CD4-positive, alpha-beta T cell treated with Interleukin-6 at 100 ng/mL for 8 hours (primary cell): ENCODE measurements around the gene ST3GAL5.

Experiments used
- DNase-seq: peaks from one replicate; pipeline ENCODE4 v3.0.0-alpha.2; 2020; ENCODE audit warnings: mixed read lengths, low spot score

Gene ST3GAL5

GRCh38 chr2:85866165-85866659 lies 22.6 kb downstream of the ST3GAL5 start:
- DNase-seq = no peak

DNA sequence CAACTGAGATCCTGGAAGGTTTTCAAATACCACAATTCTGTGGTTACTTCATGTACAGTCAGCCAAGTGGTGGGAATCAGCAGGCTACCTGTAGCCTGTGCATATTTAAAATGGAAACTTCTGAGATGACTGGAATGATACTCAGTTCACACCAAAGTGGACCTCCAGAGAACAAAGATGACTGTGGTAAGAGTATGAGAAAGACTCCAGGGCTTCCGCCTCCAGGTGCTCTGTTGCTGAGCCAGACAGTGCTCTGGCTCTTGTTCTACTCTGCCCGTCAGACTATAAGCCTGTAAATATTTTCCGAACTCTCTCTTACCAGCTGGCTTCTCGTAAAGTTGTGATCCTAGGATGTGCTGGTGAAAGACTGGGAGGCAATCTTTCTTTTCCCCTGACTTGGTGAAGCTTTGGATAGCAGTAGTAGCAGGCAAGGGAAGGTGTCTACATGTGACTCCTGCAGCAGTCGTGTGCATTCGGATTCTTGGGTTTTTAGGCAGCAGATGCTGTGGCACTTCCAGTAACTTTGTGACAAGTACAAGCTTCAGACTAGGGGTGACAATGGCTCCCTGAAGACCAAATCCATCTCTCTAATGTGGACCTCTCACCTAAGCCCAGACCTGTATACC lies 23.1 kb downstream of the ST3GAL5 start:
- DNase-seq = no peak

DNA sequence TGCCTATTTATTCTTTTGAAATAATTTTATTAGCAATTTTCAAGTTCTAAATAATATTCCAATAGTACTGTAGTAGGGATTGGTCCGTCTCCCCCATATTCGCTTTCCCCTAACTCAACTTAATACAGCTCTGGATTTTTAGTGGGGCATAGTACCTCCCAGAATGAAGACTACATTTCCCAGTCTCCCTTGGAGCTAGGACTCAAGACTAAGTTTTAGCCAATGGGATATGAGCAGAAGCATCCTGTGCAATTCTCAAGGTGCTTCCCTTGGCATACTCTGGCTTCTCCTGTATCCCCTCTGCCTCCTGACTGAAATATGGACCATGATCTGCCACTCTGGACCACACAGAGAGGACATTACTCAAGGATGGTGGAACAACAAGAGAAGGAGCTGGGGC lies 24.1 kb downstream of the ST3GAL5 start:
- DNase-seq = no peak

DNA sequence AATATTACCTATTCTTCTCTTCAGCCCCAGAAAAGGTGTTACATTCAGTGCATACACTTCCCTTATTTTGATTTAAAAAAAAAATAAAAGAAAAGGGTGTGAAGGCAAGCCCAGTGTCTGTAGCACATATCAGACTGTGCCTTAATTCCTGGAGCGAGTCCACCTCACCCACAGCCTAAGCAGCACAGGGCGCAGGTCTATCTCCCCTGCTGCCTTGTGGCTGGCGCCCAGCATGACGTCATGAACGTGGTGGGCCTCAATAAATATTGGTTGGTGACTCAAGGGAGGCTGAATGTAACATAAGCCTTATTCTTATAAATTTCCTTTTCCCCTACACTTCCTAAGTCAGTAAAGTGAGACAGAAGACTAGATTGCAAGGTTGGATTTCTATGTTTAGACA lies 26.4 kb downstream of the ST3GAL5 start:
- DNase-seq = peak; percentile 23

GRCh38 chr2:85861650-85862049 lies 27.1 kb downstream of the ST3GAL5 start:
- DNase-seq = no peak

DNA sequence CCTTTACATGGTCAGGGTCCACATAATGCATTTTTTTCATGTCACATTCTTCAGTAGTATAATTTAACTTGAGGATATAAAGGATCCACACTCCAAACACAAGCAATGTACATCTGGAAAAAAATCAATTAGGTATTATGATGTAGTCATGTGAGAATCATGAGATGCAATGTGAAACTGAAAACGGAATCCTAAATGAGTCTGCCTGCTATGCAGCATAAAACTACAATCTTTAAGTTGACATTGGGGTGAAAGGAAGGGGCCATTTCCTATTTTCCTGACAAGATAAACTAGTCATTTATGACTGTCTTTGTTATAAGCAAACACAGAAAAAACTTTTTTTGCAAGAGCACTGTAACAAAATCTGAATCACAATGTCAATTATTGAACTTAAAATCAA lies 27.6 kb downstream of the ST3GAL5 start:
- peak; percentile 19 for DNase-seq

- no peak for DNase-seq
These were observed 29.9 kb downstream of the ST3GAL5 start for GRCh38 chr2:85858841-85859240.

- no peak for DNase-seq
These were observed 33.9 kb downstream of the ST3GAL5 start for GRCh38 chr2:85854897-85855296.

GRCh38 chr2:85854166-85854509 lies 34.7 kb downstream of the ST3GAL5 start:
- DNase-seq = no peak

GRCh38 chr2:85853499-85854165 lies 35.2 kb downstream of the ST3GAL5 start:
- peak; percentile 55 for DNase-seq

DNA sequence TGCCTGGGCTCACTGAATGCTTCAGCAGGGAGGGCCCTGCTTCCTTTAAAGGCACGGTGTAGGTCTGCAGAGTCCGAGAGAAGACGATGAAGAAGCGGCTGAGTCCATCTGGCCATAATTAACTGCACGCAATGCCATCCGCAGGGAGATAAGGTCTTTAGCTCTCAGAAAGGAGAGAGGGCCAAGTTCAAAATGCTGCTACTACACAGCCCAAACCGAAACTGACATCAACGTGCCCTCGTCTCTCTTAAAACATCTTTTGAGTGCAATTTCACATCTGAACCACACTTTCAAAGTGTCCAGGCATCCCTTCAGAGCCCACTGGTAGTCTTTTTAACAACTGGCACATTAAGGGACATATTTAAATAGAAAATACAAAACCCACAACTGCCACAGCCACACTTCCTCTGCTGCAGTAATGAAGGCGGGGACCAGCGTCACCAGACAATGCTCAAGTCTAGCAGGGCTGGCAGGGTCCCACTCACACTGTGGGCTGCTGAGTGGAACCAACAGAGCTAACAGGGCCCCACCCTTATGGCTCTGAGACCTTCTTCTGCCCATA lies 35.8 kb downstream of the ST3GAL5 start:
- peak; percentile 73 for DNase-seq

- DNase-seq = no peak
These were observed 36.5 kb downstream of the ST3GAL5 start for GRCh38 chr2:85852152-85852840.

DNA sequence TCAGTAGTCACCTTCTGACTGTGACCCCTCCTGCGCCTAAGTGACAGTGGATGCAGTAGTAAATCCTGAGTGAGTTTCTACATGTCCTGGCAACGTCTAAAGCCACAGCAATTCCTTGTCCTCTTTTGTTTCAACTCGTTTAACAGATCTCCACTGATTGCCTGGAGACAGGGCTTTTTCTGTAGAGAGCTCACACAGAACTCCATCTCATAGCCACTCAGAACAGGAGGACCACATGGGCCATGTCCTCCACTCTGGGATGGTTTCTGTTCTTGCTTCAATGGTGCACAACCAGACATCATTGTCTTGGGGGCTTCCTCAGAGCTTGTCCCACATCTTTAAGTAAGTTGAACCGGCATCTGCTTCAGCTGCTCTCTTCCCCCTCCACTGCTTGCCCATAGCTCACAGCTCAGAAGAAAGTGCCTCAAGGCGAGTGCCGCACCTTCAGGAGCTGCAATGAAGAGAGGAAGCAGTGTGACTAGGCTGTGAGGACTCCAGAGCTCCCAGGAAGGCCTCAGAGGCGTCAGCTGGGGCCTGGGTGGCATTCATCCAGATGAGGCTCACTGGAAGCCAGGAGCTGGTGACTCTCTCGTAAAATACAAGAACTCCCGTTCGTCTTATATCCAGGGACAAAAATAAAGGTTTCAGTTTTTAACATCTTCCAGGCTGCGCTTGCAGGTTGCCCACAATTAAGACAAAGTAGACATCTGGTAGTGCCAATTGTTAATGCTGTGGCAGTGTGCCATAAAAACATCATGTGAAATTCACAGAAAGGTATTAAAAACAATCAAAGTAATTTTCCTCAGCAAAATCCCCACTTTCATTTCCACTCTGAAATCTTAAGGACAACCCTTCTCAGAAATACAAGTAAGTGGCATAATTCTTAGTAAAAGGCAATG lies 37.3 kb downstream of the ST3GAL5 start:
- peak; percentile 22 for DNase-seq

DNA sequence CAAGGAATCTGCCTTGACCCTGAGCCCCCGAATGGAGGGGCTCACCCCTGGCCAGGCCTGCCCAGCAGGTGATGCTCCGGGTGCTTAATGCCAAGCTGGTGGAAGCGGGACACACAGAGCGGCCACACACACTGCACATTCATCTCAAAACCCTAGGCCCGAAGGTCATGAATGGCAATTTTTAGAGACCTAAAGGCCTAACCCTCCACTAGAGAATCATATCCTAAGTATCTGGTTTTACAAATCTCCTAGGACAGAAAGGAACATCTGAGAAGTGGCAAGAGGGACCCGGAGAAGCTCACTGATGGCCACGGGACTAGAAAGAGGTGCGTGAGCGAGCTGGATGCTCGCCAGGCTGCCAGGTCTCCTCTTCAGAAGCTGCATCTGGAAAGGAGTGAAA lies 38.3 kb downstream of the ST3GAL5 start:
- no peak for DNase-seq

GRCh38 chr2:85847051-85847588 lies 41.7 kb downstream of the ST3GAL5 start:
- DNase-seq = no peak

DNA sequence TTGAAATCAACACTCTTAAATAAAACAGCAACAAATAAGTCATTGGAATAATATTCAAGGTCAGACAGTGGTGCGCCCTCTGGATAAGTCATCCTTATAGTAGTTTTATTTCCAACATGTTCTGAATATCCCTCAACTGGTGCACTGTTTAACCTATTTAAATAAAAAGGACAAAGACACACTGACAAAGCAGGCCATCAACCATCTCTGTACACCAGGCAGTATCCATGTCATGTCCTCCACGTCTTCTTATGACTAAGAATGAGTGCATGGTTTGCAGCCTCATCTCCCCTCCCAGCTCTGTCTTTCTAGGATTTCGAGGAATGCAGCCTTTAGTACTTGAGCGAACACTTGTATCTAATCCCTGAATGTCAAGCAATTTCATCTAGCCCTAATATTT lies 42.4 kb downstream of the ST3GAL5 start:
- no peak for DNase-seq

GRCh38 chr2:85844486-85844885 lies 44.3 kb downstream of the ST3GAL5 start:
- no peak for DNase-seq

GRCh38 chr2:85843543-85843942 lies 45.2 kb downstream of the ST3GAL5 start:
- DNase-seq = no peak

DNA sequence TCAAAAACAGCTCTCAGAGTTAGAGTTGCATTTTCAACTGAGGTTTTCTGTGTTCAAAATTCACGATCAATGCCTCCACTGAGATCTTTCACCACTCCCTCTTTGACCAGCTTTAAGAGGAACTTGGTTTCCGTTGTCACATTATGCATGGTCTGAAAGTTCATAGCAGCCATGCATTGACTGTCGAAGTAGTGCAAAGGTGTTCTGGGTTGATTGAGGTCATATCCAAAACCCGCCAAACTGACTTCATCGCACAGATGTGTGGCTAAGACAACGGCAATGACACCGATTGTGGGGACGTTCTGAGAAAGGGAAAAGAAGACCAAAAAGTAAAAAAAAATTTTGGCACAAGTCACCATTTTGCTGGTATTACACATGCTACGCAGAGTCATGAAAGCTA lies 48.7 kb downstream of the ST3GAL5 start:
- no peak for DNase-seq

- DNase-seq = no peak
These were observed 49.3 kb downstream of the ST3GAL5 start for GRCh38 chr2:85839461-85839860.

DNA sequence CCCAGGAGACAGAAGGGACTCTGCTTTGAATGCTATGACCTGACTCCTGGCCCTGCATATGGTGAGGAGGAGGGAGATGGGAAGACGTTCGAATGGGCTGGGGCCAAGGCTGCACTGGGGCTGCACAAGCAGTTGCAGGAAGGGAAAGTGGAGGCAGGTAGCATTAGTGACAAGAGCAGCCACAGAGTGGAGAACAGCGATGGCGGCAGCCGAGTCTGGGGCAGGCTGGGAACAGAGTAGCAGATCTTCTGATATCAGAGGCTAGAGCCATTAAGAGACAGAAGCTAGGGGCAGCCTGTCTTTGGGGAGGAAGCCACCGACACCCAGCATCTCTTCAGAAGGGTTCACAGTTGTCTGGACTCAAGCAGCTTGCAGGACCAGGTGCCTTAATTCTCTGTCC lies 50.1 kb downstream of the ST3GAL5 start:
- no peak for DNase-seq

- no peak for DNase-seq
These were observed 50.6 kb downstream of the ST3GAL5 start for GRCh38 chr2:85838181-85838580.
